Type B pancreatic cell (in vitro differentiated cells): ENCODE results near the gene CAPN5. TPM values are rescaled to one million over a fixed set of nuclear protein-coding genes. Genes with fewer than 3 reads are reported as not detected.

ENCODE experiments used
- DNase-seq: peaks from one replicate; pipeline ENCODE4 v3.0.0; 2021; ENCODE audit warnings: mixed read lengths; ENCODE audit not compliant: unreplicated experiment; ENCODE audit errors: extremely low spot score
- H3K27ac Mint-ChIP-seq: 2 replicates; pipeline ENCODE4 v1.8.0; 2021; ENCODE audit warnings: mild to moderate bottlenecking, mixed read lengths
- H3K27me3 Mint-ChIP-seq: 2 replicates; pipeline ENCODE4 v1.8.0; 2021; ENCODE audit warnings: mixed read lengths
- H3K36me3 Mint-ChIP-seq: 2 replicates; pipeline ENCODE4 v1.8.0; 2021; ENCODE audit warnings: mixed read lengths
- H3K4me1 Mint-ChIP-seq: one replicate; pipeline ENCODE4 v1.8.0; 2021; ENCODE audit warnings: mixed read lengths; ENCODE audit not compliant: unreplicated experiment
- H3K4me3 Mint-ChIP-seq: 2 replicates; pipeline ENCODE4 v1.8.0; 2021; ENCODE audit warnings: mild to moderate bottlenecking, mixed read lengths
- H3K9me3 Mint-ChIP-seq: 2 replicates; pipeline ENCODE4 v1.8.0; 2021; ENCODE audit warnings: mixed read lengths
- total RNA-seq: library from RNA; stranded (reverse); gene quantifications from 2 replicates; pipeline ENCODE4 v1.2.1, GENCODE V29; 2021; ENCODE audit warnings: low replicate concordance
- TF ChIP-seq, protein P1 (sequence below): fragments of 200-600 bp; sonication (generic); conservative IDR thresholded peaks from 2 replicates; pipeline ENCODE4 v1.5.0; 2021; ENCODE audit warnings: antibody characterized with exemption, mild to moderate bottlenecking

The CAPN5 gene
- total RNA-seq, 1 donor from 2014 or later = 18.8 TPM

DNA sequence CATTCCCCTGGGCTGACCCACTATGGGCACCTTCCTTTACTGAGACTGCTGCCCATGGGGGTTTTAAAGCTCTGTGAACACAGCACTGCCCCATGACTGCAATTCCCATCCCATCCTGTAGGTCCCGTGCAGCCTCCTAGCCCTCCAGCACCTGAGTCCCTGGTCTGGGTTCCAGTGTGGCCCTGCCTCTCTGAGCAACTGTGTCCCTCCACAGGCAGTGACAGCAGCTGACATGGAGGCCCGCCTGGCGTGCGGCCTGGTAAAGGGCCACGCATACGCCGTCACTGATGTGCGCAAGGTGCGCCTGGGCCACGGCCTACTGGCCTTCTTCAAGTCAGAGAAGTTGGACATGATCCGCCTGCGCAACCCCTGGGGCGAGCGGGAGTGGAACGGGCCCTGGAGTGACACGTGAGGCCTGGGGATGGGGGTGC is 48.4 kb downstream of the CAPN5 start:
- no peaks in the 10 kb centered on the region for H3K36me3 Mint-ChIP-seq
- no peaks in the 10 kb centered on the region for H3K9me3 Mint-ChIP-seq
- H3K4me1 Mint-ChIP-seq = peaks cover 5% of the 10 kb centered on the region
- TF ChIP-seq, protein P1, sequence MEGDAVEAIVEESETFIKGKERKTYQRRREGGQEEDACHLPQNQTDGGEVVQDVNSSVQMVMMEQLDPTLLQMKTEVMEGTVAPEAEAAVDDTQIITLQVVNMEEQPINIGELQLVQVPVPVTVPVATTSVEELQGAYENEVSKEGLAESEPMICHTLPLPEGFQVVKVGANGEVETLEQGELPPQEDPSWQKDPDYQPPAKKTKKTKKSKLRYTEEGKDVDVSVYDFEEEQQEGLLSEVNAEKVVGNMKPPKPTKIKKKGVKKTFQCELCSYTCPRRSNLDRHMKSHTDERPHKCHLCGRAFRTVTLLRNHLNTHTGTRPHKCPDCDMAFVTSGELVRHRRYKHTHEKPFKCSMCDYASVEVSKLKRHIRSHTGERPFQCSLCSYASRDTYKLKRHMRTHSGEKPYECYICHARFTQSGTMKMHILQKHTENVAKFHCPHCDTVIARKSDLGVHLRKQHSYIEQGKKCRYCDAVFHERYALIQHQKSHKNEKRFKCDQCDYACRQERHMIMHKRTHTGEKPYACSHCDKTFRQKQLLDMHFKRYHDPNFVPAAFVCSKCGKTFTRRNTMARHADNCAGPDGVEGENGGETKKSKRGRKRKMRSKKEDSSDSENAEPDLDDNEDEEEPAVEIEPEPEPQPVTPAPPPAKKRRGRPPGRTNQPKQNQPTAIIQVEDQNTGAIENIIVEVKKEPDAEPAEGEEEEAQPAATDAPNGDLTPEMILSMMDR = peak; percentile 60
- H3K4me3 Mint-ChIP-seq = no peak overlapping the region
- H3K27ac Mint-ChIP-seq = no peak overlapping the region
- no peaks in the 10 kb centered on the region for H3K27me3 Mint-ChIP-seq
- DNase-seq = no peak

DNA sequence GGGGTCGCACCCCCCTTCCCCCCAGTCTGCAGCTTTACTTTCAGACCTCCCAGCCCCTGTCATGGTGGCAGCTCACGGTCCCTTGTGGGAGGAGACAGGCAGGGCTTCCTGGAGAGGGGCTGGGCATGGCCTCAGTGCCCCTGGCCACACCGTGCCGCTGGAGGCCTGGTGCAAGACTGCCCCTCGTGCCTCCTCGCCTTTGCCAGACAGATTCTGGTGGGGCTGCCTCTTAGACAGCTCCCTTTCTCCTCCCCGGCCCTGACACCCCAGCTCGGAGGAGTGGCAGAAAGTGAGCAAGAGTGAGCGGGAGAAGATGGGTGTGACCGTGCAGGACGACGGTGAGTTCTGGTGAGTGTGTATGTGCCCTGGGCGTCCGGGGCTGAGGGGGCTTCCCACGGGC is 49.2 kb downstream of the CAPN5 start:
- no peak overlapping the region for H3K4me3 Mint-ChIP-seq
- H3K27me3 Mint-ChIP-seq = no peaks in the 10 kb centered on the region
- no peaks in the 10 kb centered on the region for H3K36me3 Mint-ChIP-seq
- peaks cover 5% of the 10 kb centered on the region for H3K4me1 Mint-ChIP-seq
- TF ChIP-seq, protein P1 = no peak
- DNase-seq = no peak
- no peak overlapping the region for H3K27ac Mint-ChIP-seq
- no peaks in the 10 kb centered on the region for H3K9me3 Mint-ChIP-seq

DNA sequence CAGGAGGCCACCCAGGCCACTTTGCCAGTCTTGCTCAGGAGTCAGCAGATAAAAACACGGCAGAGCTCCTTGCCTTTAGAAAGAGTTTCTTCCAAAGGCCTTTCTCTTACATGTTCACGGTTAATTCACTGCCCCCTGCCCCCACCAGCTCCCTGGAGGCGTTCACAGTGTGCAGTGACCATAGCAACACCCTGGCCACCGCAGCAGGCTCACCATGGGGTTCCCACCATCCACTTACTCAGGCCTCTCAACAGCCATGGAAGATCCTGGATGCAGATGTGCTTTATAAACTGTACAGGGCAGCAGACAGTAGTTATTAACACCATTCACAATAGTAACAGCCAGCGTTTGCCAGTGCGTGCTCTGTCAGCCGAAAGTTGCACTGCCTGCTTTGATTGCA is 50.7 kb downstream of the CAPN5 start:
- no peak for DNase-seq
- H3K9me3 Mint-ChIP-seq = no peaks in the 10 kb centered on the region
- no peaks in the 10 kb centered on the region for H3K36me3 Mint-ChIP-seq
- no peak overlapping the region for H3K4me3 Mint-ChIP-seq
- H3K4me1 Mint-ChIP-seq = peaks cover 5% of the 10 kb centered on the region
- no peaks in the 10 kb centered on the region for H3K27me3 Mint-ChIP-seq
- no peak overlapping the region for H3K27ac Mint-ChIP-seq
- TF ChIP-seq, protein P1 = no peak

- Mint-ChIP-seq H3K9me3 (no peaks in the 10 kb centered on the region), H3K4me3 (no peak overlapping the region), H3K27me3 (no peaks in the 10 kb centered on the region), H3K4me1 (peaks cover 5% of the 10 kb centered on the region), H3K27ac (no peak overlapping the region), H3K36me3 (no peaks in the 10 kb centered on the region)
- DNase-seq = no peak
- TF ChIP-seq, protein P1 = no peak
These were observed 51.3 kb downstream of the CAPN5 start for GRCh38 chr11:77118086-77118485.

- H3K9me3 Mint-ChIP-seq = no peaks in the 10 kb centered on the region
- no peak for DNase-seq
- H3K4me3 Mint-ChIP-seq = no peak overlapping the region
- no peak overlapping the region for H3K27ac Mint-ChIP-seq
- no peaks in the 10 kb centered on the region for H3K4me1 Mint-ChIP-seq
- no peaks in the 10 kb centered on the region for H3K27me3 Mint-ChIP-seq
- TF ChIP-seq, protein P1 = no peak
- no peaks in the 10 kb centered on the region for H3K36me3 Mint-ChIP-seq
These were observed 52.2 kb downstream of the CAPN5 start for GRCh38 chr11:77118971-77119370.

- H3K4me1 Mint-ChIP-seq = no peaks in the 10 kb centered on the region
- DNase-seq = no peak
- no peaks in the 10 kb centered on the region for H3K9me3 Mint-ChIP-seq
- no peaks in the 10 kb centered on the region for H3K27me3 Mint-ChIP-seq
- H3K27ac Mint-ChIP-seq = no peak overlapping the region
- H3K36me3 Mint-ChIP-seq = no peaks in the 10 kb centered on the region
- TF ChIP-seq, protein P1 = no peak
- no peak overlapping the region for H3K4me3 Mint-ChIP-seq
These were observed 52.8 kb downstream of the CAPN5 start for GRCh38 chr11:77119531-77119936.
